ENCODE results near the gene UBE4B. TPM values are rescaled to one million over a fixed set of nuclear protein-coding genes. Genes with fewer than 3 reads are reported as not detected.

UBE4B gene
- total and polyA plus RNA-seq, 9 of the 15 experiments (the other 6 are each of a cell fraction or from before 2014, with no cell fraction given): 11.7 to 73.7 (median 40.1) TPM

DNA sequence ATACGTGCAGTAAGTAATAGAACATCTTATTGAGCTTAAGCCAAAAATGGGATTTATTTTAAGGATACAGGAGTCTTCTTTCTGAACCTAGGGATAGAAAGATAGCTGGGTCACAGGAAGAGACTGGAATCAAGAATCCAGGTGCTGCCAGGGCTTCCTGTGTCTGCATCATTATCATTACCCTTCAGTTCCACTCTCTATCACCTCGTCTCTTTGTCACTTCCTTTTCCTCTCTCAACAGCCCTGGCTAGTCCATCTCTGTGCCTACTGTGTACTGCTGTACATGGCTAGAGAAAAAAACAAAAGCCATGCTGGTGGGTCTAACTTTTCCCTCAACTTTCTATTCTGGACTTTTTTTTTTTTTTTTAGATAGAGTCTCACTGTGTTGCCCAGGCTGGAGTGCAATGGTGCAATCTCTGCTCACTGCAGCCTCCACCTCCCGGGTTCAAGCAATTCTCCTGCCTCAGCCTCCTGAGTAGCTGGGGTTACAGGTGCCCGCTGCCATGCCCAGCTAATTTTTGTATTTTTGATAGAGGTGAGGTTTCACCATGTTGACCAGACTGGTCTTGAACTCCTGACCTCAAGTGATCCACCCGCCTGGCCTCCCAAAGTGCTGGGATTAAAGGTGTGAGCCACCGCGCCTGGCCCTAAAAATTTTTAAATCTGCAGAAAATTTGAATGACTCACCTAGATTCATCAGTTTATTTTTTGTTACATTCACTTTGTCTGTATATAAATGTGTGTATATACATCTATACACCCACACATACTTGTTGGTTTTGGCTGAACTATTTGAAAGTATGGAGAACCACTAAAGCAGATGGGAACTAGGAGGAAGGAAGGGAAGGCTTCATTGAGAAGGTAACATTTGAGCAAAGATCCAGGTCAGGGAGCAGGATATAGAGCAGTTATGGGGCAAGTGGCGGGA lies 31.9 kb downstream of the UBE4B start (continued):
- TF ChIP-seq, protein P1, sequence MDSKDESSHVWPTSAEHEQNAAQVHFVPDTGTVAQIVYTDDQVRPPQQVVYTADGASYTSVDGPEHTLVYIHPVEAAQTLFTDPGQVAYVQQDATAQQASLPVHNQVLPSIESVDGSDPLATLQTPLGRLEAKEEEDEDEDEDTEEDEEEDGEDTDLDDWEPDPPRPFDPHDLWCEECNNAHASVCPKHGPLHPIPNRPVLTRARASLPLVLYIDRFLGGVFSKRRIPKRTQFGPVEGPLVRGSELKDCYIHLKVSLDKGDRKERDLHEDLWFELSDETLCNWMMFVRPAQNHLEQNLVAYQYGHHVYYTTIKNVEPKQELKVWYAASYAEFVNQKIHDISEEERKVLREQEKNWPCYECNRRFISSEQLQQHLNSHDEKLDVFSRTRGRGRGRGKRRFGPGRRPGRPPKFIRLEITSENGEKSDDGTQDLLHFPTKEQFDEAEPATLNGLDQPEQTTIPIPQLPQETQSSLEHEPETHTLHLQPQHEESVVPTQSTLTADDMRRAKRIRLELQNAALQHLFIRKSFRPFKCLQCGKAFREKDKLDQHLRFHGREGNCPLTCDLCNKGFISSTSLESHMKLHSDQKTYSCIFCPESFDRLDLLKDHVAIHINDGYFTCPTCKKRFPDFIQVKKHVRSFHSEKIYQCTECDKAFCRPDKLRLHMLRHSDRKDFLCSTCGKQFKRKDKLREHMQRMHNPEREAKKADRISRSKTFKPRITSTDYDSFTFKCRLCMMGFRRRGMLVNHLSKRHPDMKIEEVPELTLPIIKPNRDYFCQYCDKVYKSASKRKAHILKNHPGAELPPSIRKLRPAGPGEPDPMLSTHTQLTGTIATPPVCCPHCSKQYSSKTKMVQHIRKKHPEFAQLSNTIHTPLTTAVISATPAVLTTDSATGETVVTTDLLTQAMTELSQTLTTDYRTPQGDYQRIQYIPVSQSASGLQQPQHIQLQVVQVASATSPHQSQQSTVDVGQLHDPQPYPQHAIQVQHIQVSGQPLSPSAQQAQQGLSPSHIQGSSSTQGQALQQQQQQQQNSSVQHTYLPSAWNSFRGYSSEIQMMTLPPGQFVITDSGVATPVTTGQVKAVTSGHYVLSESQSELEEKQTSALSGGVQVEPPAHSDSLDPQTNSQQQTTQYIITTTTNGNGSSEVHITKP (IDR thresholded peaks at IDR 0.05; ENCODE audit: partially characterized antibody): no peak
- no peak for TF ChIP-seq MAZ (CRISPR knock-in tag; conservative IDR thresholded peaks at IDR 0.05 in 1 of 2, IDR thresholded peaks at IDR 0.05 in 1 of 2)
- TF ChIP-seq, protein P2, sequence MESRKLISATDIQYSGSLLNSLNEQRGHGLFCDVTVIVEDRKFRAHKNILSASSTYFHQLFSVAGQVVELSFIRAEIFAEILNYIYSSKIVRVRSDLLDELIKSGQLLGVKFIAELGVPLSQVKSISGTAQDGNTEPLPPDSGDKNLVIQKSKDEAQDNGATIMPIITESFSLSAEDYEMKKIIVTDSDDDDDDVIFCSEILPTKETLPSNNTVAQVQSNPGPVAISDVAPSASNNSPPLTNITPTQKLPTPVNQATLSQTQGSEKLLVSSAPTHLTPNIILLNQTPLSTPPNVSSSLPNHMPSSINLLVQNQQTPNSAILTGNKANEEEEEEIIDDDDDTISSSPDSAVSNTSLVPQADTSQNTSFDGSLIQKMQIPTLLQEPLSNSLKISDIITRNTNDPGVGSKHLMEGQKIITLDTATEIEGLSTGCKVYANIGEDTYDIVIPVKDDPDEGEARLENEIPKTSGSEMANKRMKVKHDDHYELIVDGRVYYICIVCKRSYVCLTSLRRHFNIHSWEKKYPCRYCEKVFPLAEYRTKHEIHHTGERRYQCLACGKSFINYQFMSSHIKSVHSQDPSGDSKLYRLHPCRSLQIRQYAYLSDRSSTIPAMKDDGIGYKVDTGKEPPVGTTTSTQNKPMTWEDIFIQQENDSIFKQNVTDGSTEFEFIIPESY (CRISPR knock-in tag; IDR thresholded peaks at IDR 0.05): peak; percentile 45; the same call in 1 of the 2 replicates
- TF ChIP-seq, protein P3, sequence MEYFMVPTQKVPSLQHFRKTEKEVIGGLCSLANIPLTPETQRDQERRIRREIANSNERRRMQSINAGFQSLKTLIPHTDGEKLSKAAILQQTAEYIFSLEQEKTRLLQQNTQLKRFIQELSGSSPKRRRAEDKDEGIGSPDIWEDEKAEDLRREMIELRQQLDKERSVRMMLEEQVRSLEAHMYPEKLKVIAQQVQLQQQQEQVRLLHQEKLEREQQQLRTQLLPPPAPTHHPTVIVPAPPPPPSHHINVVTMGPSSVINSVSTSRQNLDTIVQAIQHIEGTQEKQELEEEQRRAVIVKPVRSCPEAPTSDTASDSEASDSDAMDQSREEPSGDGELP (CRISPR knock-in tag; IDR thresholded peaks at IDR 0.05; ENCODE audit: borderline replicate concordance): no peak
- TF ChIP-seq SRSF9 (IDR thresholded peaks at IDR 0.05; ENCODE audit: borderline replicate concordance, low read depth, low read length): no peak
- no peak for TF ChIP-seq ZNF717 (CRISPR knock-in tag; IDR thresholded peaks at IDR 0.05)
- no peak for TF ChIP-seq CSDE1 (IDR thresholded peaks at IDR 0.05)
- TF ChIP-seq, protein P4, sequence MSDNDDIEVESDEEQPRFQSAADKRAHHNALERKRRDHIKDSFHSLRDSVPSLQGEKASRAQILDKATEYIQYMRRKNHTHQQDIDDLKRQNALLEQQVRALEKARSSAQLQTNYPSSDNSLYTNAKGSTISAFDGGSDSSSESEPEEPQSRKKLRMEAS (CRISPR knock-in tag; IDR thresholded peaks at IDR 0.05): no peak
- no peak for TF ChIP-seq STAT5B (CRISPR knock-in tag; IDR thresholded peaks at IDR 0.05)
- peak; percentile 17; the same call in 1 of the 2 replicates for TF ChIP-seq CBFA2T3 (IDR thresholded peaks at IDR 0.05)
- TF ChIP-seq BCOR (IDR thresholded peaks at IDR 0.05): peak; percentile 45; the same call in 1 of the 2 replicates
- TF ChIP-seq, protein P5, sequence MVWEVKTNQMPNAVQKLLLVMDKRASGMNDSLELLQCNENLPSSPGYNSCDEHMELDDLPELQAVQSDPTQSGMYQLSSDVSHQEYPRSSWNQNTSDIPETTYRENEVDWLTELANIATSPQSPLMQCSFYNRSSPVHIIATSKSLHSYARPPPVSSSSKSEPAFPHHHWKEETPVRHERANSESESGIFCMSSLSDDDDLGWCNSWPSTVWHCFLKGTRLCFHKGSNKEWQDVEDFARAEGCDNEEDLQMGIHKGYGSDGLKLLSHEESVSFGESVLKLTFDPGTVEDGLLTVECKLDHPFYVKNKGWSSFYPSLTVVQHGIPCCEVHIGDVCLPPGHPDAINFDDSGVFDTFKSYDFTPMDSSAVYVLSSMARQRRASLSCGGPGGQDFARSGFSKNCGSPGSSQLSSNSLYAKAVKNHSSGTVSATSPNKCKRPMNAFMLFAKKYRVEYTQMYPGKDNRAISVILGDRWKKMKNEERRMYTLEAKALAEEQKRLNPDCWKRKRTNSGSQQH (CRISPR knock-in tag; IDR thresholded peaks at IDR 0.05): no peak
- TF ChIP-seq CBX8 (IDR thresholded peaks at IDR 0.05; ENCODE audit: borderline replicate concordance, extremely low read depth, low read depth, low read length, poor library complexity, severe bottlenecking): no peak
- no peak for TF ChIP-seq RFX7 (CRISPR knock-in tag; IDR thresholded peaks at IDR 0.05)
- TF ChIP-seq EWSR1 (IDR thresholded peaks at IDR 0.05; ENCODE audit: borderline replicate concordance, low read depth, partially characterized antibody): no peak
- no peak for TF ChIP-seq NCOA6 (IDR thresholded peaks at IDR 0.05)

Data from K562 (cell line).